ENCODE data around the gene EFNA5.

EFNA5 gene

GRCh38 chr5:107408564-107408963 lies 262.2 kb downstream of the EFNA5 start:
- no peaks in the 10 kb centered on the region for H3K4me1 ChIP-seq (ENCODE audit: insufficient read depth, insufficient read length)
- DNase-seq (ENCODE audit: low read depth, low spot score) = no peak
- TF ChIP-seq SUZ12 (IDR thresholded peaks at IDR 0.05; ENCODE audit: extremely low read depth, insufficient read depth, insufficient read length) (no peak), ZNF274 (IDR thresholded peaks at IDR 0.05; ENCODE audit: low read depth, low read length) (no peak), YY1 (IDR thresholded peaks at IDR 0.05; ENCODE audit: insufficient read depth, insufficient read length) (no peak)
- no peak overlapping the region for H3K4me3 ChIP-seq (ENCODE audit: insufficient read length, low read depth)
- H3K9ac ChIP-seq (ENCODE audit: insufficient read length, low read depth) = no peak overlapping the region
- no peaks in the 10 kb centered on the region for H3K9me3 ChIP-seq (ENCODE audit: insufficient read depth, low read length)
- no peaks in the 10 kb centered on the region for H3K36me3 ChIP-seq (ENCODE audit: insufficient read depth, insufficient read length, low read length)
- H3K27me3 ChIP-seq (ENCODE audit: insufficient read depth, insufficient read length) = no peaks in the 10 kb centered on the region

GRCh38 chr5:107407713-107408298 lies 262.9 kb downstream of the EFNA5 start:
- TF ChIP-seq SUZ12 (IDR thresholded peaks at IDR 0.05; ENCODE audit: extremely low read depth, insufficient read depth, insufficient read length) (no peak), ZNF274 (IDR thresholded peaks at IDR 0.05; ENCODE audit: low read depth, low read length) (no peak), YY1 (IDR thresholded peaks at IDR 0.05; ENCODE audit: insufficient read depth, insufficient read length) (no peak)
- no peak for DNase-seq (ENCODE audit: low read depth, low spot score)
- Histone ChIP-seq H3K9ac (ENCODE audit: insufficient read length, low read depth) (no peak overlapping the region), H3K4me1 (ENCODE audit: insufficient read depth, insufficient read length) (no peaks in the 10 kb centered on the region), H3K4me3 (ENCODE audit: insufficient read length, low read depth) (no peak overlapping the region), H3K36me3 (ENCODE audit: insufficient read depth, insufficient read length, low read length) (no peaks in the 10 kb centered on the region), H3K9me3 (ENCODE audit: insufficient read depth, low read length) (no peaks in the 10 kb centered on the region), H3K27me3 (ENCODE audit: insufficient read depth, insufficient read length) (no peaks in the 10 kb centered on the region)

GRCh38 chr5:107404595-107405374 lies 266.0 kb downstream of the EFNA5 start:
- no peak for DNase-seq (ENCODE audit: low read depth, low spot score)
- H3K4me1 ChIP-seq (ENCODE audit: insufficient read depth, insufficient read length) = no peaks in the 10 kb centered on the region
- TF ChIP-seq ZNF274 (IDR thresholded peaks at IDR 0.05; ENCODE audit: low read depth, low read length) (no peak), SUZ12 (IDR thresholded peaks at IDR 0.05; ENCODE audit: extremely low read depth, insufficient read depth, insufficient read length) (no peak), YY1 (IDR thresholded peaks at IDR 0.05; ENCODE audit: insufficient read depth, insufficient read length) (no peak)
- H3K9me3 ChIP-seq (ENCODE audit: insufficient read depth, low read length) = no peaks in the 10 kb centered on the region
- no peaks in the 10 kb centered on the region for H3K36me3 ChIP-seq (ENCODE audit: insufficient read depth, insufficient read length, low read length)
- H3K27me3 ChIP-seq (ENCODE audit: insufficient read depth, insufficient read length) = no peaks in the 10 kb centered on the region
- no peak overlapping the region for H3K4me3 ChIP-seq (ENCODE audit: insufficient read length, low read depth)
- H3K9ac ChIP-seq (ENCODE audit: insufficient read length, low read depth) = no peak overlapping the region

- TF ChIP-seq SUZ12 (IDR thresholded peaks at IDR 0.05; ENCODE audit: extremely low read depth, insufficient read depth, insufficient read length) (no peak), ZNF274 (IDR thresholded peaks at IDR 0.05; ENCODE audit: low read depth, low read length) (no peak), YY1 (IDR thresholded peaks at IDR 0.05; ENCODE audit: insufficient read depth, insufficient read length) (no peak)
- Histone ChIP-seq H3K9ac (ENCODE audit: insufficient read length, low read depth) (no peak overlapping the region), H3K27me3 (ENCODE audit: insufficient read depth, insufficient read length) (no peaks in the 10 kb centered on the region), H3K36me3 (ENCODE audit: insufficient read depth, insufficient read length, low read length) (no peaks in the 10 kb centered on the region), H3K4me1 (ENCODE audit: insufficient read depth, insufficient read length) (no peaks in the 10 kb centered on the region), H3K9me3 (ENCODE audit: insufficient read depth, low read length) (no peaks in the 10 kb centered on the region), H3K4me3 (ENCODE audit: insufficient read length, low read depth) (no peak overlapping the region)
- no peak for DNase-seq (ENCODE audit: low read depth, low spot score)
Observed at GRCh38 chr5:107403228-107403953, 267.3 kb downstream of the EFNA5 start.

GRCh38 chr5:107402434-107403227 lies 268.1 kb downstream of the EFNA5 start:
- Histone ChIP-seq H3K9ac (ENCODE audit: insufficient read length, low read depth) (no peak overlapping the region), H3K27me3 (ENCODE audit: insufficient read depth, insufficient read length) (no peaks in the 10 kb centered on the region), H3K36me3 (ENCODE audit: insufficient read depth, insufficient read length, low read length) (no peaks in the 10 kb centered on the region), H3K4me1 (ENCODE audit: insufficient read depth, insufficient read length) (no peaks in the 10 kb centered on the region), H3K9me3 (ENCODE audit: insufficient read depth, low read length) (no peaks in the 10 kb centered on the region), H3K4me3 (ENCODE audit: insufficient read length, low read depth) (no peak overlapping the region)
- DNase-seq (ENCODE audit: low read depth, low spot score) = no peak
- TF ChIP-seq ZNF274 (IDR thresholded peaks at IDR 0.05; ENCODE audit: low read depth, low read length) (no peak), YY1 (IDR thresholded peaks at IDR 0.05; ENCODE audit: insufficient read depth, insufficient read length) (no peak), SUZ12 (IDR thresholded peaks at IDR 0.05; ENCODE audit: extremely low read depth, insufficient read depth, insufficient read length) (no peak)

- no peak overlapping the region for H3K9ac ChIP-seq (ENCODE audit: insufficient read length, low read depth)
- peak; percentile 40 for DNase-seq (ENCODE audit: low read depth, low spot score)
- no peaks in the 10 kb centered on the region for H3K27me3 ChIP-seq (ENCODE audit: insufficient read depth, insufficient read length)
- no peaks in the 10 kb centered on the region for H3K4me1 ChIP-seq (ENCODE audit: insufficient read depth, insufficient read length)
- TF ChIP-seq ZNF274 (IDR thresholded peaks at IDR 0.05; ENCODE audit: low read depth, low read length) (no peak), SUZ12 (IDR thresholded peaks at IDR 0.05; ENCODE audit: extremely low read depth, insufficient read depth, insufficient read length) (no peak), YY1 (IDR thresholded peaks at IDR 0.05; ENCODE audit: insufficient read depth, insufficient read length) (no peak)
- H3K9me3 ChIP-seq (ENCODE audit: insufficient read depth, low read length) = no peaks in the 10 kb centered on the region
- no peak overlapping the region for H3K4me3 ChIP-seq (ENCODE audit: insufficient read length, low read depth)
- H3K36me3 ChIP-seq (ENCODE audit: insufficient read depth, insufficient read length, low read length) = no peaks in the 10 kb centered on the region
Observed at GRCh38 chr5:107401470-107402122, 269.1 kb downstream of the EFNA5 start.

Data from NT2/D1 (cell line).